Measurements from ENCODE around the gene ELOVL2. TPM values are rescaled to one million over a fixed set of nuclear protein-coding genes. Genes with fewer than 3 reads are reported as not detected.

The ELOVL2 gene
- total and polyA plus RNA-seq, 7 experiments from 2014 or later = not detected

DNA sequence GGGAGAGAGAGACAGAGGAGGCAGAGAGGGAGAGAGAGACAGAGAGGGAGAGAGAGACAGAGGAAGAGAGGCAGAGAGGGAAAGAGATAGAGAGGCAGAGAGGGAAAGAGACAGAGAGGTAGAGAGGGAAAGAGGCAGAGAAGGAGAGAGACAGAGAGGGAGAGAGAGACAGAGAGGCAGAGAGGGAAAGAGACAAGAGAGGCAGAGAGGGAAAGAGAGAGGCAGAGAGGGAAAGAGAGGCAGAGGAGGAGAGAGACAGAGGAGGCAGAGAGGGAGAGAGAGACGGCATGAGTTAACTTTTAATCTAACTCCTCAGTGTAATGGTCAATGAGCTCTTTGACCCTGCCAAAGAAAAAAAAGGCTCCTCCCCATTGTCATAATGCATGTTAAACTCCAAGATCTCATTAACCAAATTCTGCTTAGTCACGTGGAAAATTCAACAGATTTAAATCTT lies 7.1 kb downstream of the ELOVL2 start:
- intact Hi-C loops (cut with micrococcal nuclease) = no loop called here
- H3K4me1 ChIP-seq (ENCODE audit: control insufficient read depth in 2 of 2, insufficient read depth in 2 of 2, low read length in 2 of 2) = no peaks in the 10 kb centered on the region
- H3K27ac Mint-ChIP-seq = no peak overlapping the region
- ChIA-PET POLR2A (no interaction called here), CTCF (no interaction called here)
- H3K4me3 Mint-ChIP-seq = no peak overlapping the region
- peaks cover 0 to 3% of the 10 kb centered on the region in 2 donors for H3K27me3 ChIP-seq (ENCODE audit: control insufficient read depth in 2 of 2, insufficient read depth in 2 of 2, low read length in 2 of 2)
- H3K4me3 ChIP-seq (ENCODE audit: low read length) = no peak overlapping the region
- peaks cover 62 to 79% (median 74%) of the 10 kb centered on the region in 5 donors for H3K27me3 Mint-ChIP-seq
- H3K36me3 ChIP-seq (ENCODE audit: control insufficient read depth in 2 of 3, insufficient read depth in 3 of 3, low read length in 3 of 3) = no peaks in the 10 kb centered on the region
- H3K36me3 Mint-ChIP-seq = no peaks in the 10 kb centered on the region
- peaks cover 0 to 1% (median 0%) of the 10 kb centered on the region in 11 donors for H3K9me3 Mint-ChIP-seq
- no peak for DNase-seq
- no peak overlapping the region for H3K27ac ChIP-seq (ENCODE audit: low read depth, low read length)
- no peak for ATAC-seq
- no peaks in the 10 kb centered on the region for H3K9me3 ChIP-seq (ENCODE audit: control insufficient read depth in 2 of 3, low read length in 3 of 3)
- peaks cover 0 to 1% (median 0%) of the 10 kb centered on the region in 7 donors for H3K4me1 Mint-ChIP-seq

DNA sequence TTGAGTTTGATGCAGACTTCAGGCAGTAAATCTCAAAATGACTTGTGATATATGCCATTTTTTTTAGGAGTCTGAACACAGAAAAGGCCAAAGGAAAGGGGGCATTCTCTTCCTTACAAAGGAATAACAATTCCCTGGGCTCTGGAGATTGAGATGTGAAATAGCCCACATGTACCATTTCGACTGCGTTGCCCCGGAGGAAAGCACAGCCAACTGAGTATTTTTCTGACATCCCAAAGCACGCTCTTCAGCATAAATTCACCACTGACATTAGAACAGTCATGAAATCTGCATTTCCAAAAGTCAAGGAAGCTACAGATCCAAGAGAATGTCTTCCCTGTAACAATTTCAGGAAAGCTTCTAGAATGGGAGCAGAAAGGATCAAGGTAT lies 7.8 kb downstream of the ELOVL2 start:
- H3K4me1 Mint-ChIP-seq = peaks cover 0 to 1% (median 0%) of the 10 kb centered on the region in 7 donors

DNA sequence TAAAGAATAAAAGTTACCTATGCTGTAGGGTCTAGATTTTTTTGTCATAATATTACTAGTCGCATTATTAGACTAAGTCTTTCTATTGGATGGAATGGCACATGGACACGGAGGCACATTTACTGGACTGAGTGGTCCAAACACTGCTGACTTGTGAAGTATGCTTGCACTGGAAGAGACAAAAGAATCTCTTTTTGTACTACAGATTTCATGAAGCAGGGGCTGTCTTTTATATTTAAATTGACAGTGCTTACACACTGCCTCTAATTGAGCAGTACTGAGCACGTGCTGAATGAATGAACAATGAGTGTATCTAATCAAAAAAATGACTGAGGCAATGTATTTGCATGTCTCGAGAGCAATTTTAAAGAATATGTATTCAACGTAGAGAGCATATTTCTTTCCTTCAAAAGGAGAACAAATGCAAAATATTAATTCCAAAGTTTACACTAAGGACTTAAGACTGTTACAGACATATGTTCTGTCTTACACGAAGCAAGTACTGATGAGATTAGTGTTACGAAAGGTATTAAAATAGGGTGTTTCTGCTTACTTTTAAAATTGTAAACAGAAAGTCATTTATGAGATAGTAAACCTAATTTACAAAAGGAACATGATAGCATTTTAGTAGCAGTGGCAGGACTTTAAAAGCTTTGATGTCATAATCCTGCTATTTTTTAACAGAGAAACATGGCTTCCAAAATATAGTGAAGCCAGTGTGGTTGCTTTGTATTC lies 8.3 kb downstream of the ELOVL2 start:
- Histone ChIP-seq H3K27me3 (ENCODE audit: control insufficient read depth in 2 of 2, insufficient read depth in 2 of 2, low read length in 2 of 2) (peaks cover 0 to 3% of the 10 kb centered on the region in 2 donors), H3K27ac (ENCODE audit: low read depth, low read length) (no peak overlapping the region), H3K4me1 (ENCODE audit: control insufficient read depth in 2 of 2, insufficient read depth in 2 of 2, low read length in 2 of 2) (no peaks in the 10 kb centered on the region), H3K4me3 (ENCODE audit: low read length) (no peak overlapping the region), H3K36me3 (ENCODE audit: control insufficient read depth in 2 of 3, insufficient read depth in 3 of 3, low read length in 3 of 3) (no peaks in the 10 kb centered on the region), H3K9me3 (ENCODE audit: control insufficient read depth in 2 of 3, low read length in 3 of 3) (no peaks in the 10 kb centered on the region)
- CTCF ChIA-PET = no interaction called here
- Mint-ChIP-seq H3K36me3 (no peaks in the 10 kb centered on the region), H3K27ac (no peak overlapping the region), H3K4me1 (peaks cover 0 to 1% (median 0%) of the 10 kb centered on the region in 7 donors), H3K9me3 (peaks cover 0 to 1% (median 0%) of the 10 kb centered on the region in 11 donors), H3K4me3 (no peak overlapping the region), H3K27me3 (peaks cover 61 to 77% (median 74%) of the 10 kb centered on the region in 5 donors)
- intact Hi-C loops (cut with micrococcal nuclease) = no loop called here
- DNase-seq (no peak), ATAC-seq (no peak)
- POLR2A ChIA-PET = no interaction called here

More for the DNA sequence above, 7.8 kb downstream of the ELOVL2 start:
- intact Hi-C loops (cut with micrococcal nuclease) = no loop called here
- Mint-ChIP-seq H3K27ac (no peak overlapping the region), H3K4me3 (no peak overlapping the region), H3K36me3 (no peaks in the 10 kb centered on the region), H3K27me3 (peaks cover 61 to 79% (median 77%) of the 10 kb centered on the region in 5 donors), H3K9me3 (peaks cover 0 to 1% (median 0%) of the 10 kb centered on the region in 11 donors)
- DNase-seq (no peak), ATAC-seq (no peak)
- H3K4me3 ChIP-seq (ENCODE audit: low read length) = no peak overlapping the region
- ChIA-PET POLR2A (no interaction called here), CTCF (no interaction called here)
- H3K4me1 ChIP-seq (ENCODE audit: control insufficient read depth in 2 of 2, insufficient read depth in 2 of 2, low read length in 2 of 2) = no peaks in the 10 kb centered on the region
- H3K27me3 ChIP-seq (ENCODE audit: control insufficient read depth in 2 of 2, insufficient read depth in 2 of 2, low read length in 2 of 2) = peaks cover 0 to 3% of the 10 kb centered on the region in 2 donors
- H3K36me3 ChIP-seq (ENCODE audit: control insufficient read depth in 2 of 3, insufficient read depth in 3 of 3, low read length in 3 of 3) = no peaks in the 10 kb centered on the region
- no peak overlapping the region for H3K27ac ChIP-seq (ENCODE audit: low read depth, low read length)
- no peaks in the 10 kb centered on the region for H3K9me3 ChIP-seq (ENCODE audit: control insufficient read depth in 2 of 3, low read length in 3 of 3)

DNA sequence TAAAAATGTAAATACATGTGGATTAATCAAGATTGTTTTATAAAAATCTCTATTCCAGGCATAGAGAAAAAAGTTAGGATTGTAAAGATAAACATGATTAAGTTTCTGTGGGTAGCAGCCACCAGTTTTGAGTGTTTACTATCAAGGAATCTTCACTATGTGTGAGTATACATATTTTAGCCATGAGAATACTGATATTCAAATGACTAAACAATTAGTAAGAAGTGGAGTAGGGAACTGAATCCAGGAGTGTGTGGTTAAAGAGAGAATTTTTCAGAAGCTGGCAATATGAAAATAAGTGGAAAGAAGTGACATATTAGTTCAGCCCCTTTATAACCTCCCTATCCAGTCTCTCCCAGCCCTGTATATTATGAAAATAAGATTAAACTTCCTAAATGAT lies 10.3 kb downstream of the ELOVL2 start:
- intact Hi-C loops (cut with micrococcal nuclease) = no loop called here
- Mint-ChIP-seq H3K4me1 (peaks cover 0 to 1% (median 0%) of the 10 kb centered on the region in 7 donors), H3K27ac (no peak overlapping the region), H3K27me3 (peaks cover 48 to 70% (median 60%) of the 10 kb centered on the region in 5 donors), H3K9me3 (peaks cover 0 to 1% (median 0%) of the 10 kb centered on the region in 11 donors), H3K4me3 (no peak overlapping the region), H3K36me3 (no peaks in the 10 kb centered on the region)
- ChIA-PET CTCF (no interaction called here), POLR2A (no interaction called here)
- ATAC-seq (no peak), DNase-seq (no peak)
- no peak overlapping the region for H3K4me3 ChIP-seq (ENCODE audit: low read length)
- no peaks in the 10 kb centered on the region for H3K27me3 ChIP-seq (ENCODE audit: control insufficient read depth in 2 of 2, insufficient read depth in 2 of 2, low read length in 2 of 2)
- no peak overlapping the region for H3K27ac ChIP-seq (ENCODE audit: low read depth, low read length)
- H3K36me3 ChIP-seq (ENCODE audit: control insufficient read depth in 2 of 3, insufficient read depth in 3 of 3, low read length in 3 of 3) = no peaks in the 10 kb centered on the region
- no peaks in the 10 kb centered on the region for H3K9me3 ChIP-seq (ENCODE audit: control insufficient read depth in 2 of 3, low read length in 3 of 3)
- no peaks in the 10 kb centered on the region for H3K4me1 ChIP-seq (ENCODE audit: control insufficient read depth in 2 of 2, insufficient read depth in 2 of 2, low read length in 2 of 2)

DNA sequence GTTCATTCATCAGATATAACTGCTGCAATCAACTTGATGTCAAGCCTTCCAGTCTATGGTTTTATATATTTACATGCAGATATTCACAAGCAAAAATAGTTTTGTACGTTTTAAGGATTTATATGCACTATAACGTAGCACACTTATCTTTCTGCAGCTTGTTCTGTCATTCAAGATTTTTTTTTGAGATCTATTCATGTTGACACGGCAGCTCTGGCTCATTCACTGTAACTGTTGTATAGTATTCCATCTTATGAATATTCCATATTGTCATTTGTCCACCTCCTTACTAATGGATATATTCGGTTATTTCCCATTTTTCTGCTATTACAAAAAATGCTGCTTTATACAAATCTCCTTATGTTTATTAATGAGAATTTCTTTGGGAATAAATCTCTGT lies 13.2 kb downstream of the ELOVL2 start:
- no peak for DNase-seq
- Mint-ChIP-seq H3K4me3 (no peak overlapping the region), H3K9me3 (peaks cover 0 to 1% (median 0%) of the 10 kb centered on the region in 11 donors), H3K27me3 (peaks cover 46 to 71% (median 56%) of the 10 kb centered on the region in 5 donors), H3K36me3 (no peaks in the 10 kb centered on the region), H3K27ac (no peak overlapping the region), H3K4me1 (no peaks in the 10 kb centered on the region)
- intact Hi-C loops (cut with micrococcal nuclease) = no loop called here
- no peak overlapping the region for H3K27ac ChIP-seq (ENCODE audit: low read depth, low read length)
- H3K4me3 ChIP-seq (ENCODE audit: low read length) = no peak overlapping the region
- ChIA-PET POLR2A (no interaction called here), CTCF (no interaction called here)
- H3K9me3 ChIP-seq (ENCODE audit: control insufficient read depth in 2 of 3, low read length in 3 of 3) = no peaks in the 10 kb centered on the region
- no peak for ATAC-seq
- H3K4me1 ChIP-seq (ENCODE audit: control insufficient read depth in 2 of 2, insufficient read depth in 2 of 2, low read length in 2 of 2) = no peaks in the 10 kb centered on the region
- H3K36me3 ChIP-seq (ENCODE audit: control insufficient read depth in 2 of 3, insufficient read depth in 3 of 3, low read length in 3 of 3) = no peaks in the 10 kb centered on the region
- H3K27me3 ChIP-seq (ENCODE audit: control insufficient read depth in 2 of 2, insufficient read depth in 2 of 2, low read length in 2 of 2) = no peaks in the 10 kb centered on the region

DNA sequence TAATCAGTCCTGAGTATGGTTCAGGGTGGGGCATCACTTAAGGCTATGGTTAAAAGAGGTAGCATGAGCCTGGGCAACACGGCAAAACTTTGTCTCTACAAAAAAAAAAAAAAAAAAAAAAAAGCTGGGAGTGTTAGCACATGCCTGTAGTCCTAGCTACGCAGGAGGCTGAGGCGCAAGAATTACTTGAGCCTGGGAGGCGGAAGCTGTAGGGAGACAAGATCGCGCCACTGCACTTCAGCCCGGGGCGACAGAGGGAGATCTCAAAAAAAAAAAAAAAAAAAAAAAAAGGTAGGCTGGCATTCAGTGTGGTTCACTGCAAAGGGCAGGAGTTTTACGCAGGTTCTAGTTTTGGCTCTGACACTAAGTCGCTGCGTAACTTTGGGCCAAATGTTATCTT lies 15.1 kb downstream of the ELOVL2 start:
- H3K4me3 ChIP-seq (ENCODE audit: low read length) = no peak overlapping the region
- no peak for DNase-seq

DNA sequence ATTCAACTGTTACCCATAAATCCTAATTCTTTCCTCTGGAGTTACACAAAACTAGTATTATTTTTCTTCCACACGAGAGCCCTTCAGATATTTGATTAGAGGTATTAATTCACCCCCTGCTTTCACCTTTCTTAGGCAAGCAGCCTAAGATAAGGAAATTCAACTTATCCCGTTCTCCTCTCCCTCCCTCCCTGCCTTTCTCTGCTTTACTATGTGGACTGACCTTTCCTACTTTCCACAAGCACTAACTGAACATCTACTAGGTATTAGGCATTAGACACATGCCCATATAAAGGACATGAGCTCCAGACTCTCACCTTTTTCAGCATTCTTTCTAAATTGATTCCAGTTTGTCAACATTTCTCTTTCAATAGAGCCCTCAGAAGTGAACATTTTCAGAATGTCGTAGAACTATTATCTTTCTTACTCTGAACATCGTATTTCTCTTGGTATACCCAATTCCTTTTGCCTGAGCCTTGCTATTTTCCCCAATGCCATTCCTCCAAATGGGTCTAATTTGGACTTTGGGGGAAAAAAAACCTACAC lies 16.5 kb downstream of the ELOVL2 start:
- ChIA-PET POLR2A (no interaction called here), CTCF (no interaction called here)
- DNase-seq (no peak), ATAC-seq (no peak)
- Mint-ChIP-seq H3K27ac (no peak overlapping the region), H3K4me1 (no peaks in the 10 kb centered on the region), H3K4me3 (no peak overlapping the region), H3K27me3 (peaks cover 33 to 63% (median 46%) of the 10 kb centered on the region in 5 donors), H3K36me3 (no peaks in the 10 kb centered on the region), H3K9me3 (no peaks in the 10 kb centered on the region)
- intact Hi-C loops (cut with micrococcal nuclease) = no loop called here
- no peaks in the 10 kb centered on the region for H3K9me3 ChIP-seq (ENCODE audit: control insufficient read depth in 2 of 3, low read length in 3 of 3)
- no peaks in the 10 kb centered on the region for H3K4me1 ChIP-seq (ENCODE audit: control insufficient read depth in 2 of 2, insufficient read depth in 2 of 2, low read length in 2 of 2)
- H3K27ac ChIP-seq (ENCODE audit: low read depth, low read length) = no peak overlapping the region
- no peaks in the 10 kb centered on the region for H3K27me3 ChIP-seq (ENCODE audit: control insufficient read depth in 2 of 2, insufficient read depth in 2 of 2, low read length in 2 of 2)
- no peak overlapping the region for H3K4me3 ChIP-seq (ENCODE audit: low read length)
- no peaks in the 10 kb centered on the region for H3K36me3 ChIP-seq (ENCODE audit: control insufficient read depth in 2 of 3, insufficient read depth in 3 of 3, low read length in 3 of 3)

More for the DNA sequence above, 15.1 kb downstream of the ELOVL2 start:
- ATAC-seq = no peak
- H3K4me3 Mint-ChIP-seq = no peak overlapping the region
- H3K27ac Mint-ChIP-seq = no peak overlapping the region
- H3K27me3 Mint-ChIP-seq = peaks cover 43 to 71% (median 53%) of the 10 kb centered on the region in 5 donors
- no peaks in the 10 kb centered on the region for H3K36me3 ChIP-seq (ENCODE audit: control insufficient read depth in 2 of 3, insufficient read depth in 3 of 3, low read length in 3 of 3)
- intact Hi-C loops (cut with micrococcal nuclease) = no loop called here
- ChIA-PET CTCF (no interaction called here), POLR2A (no interaction called here)
- no peaks in the 10 kb centered on the region for H3K27me3 ChIP-seq (ENCODE audit: control insufficient read depth in 2 of 2, insufficient read depth in 2 of 2, low read length in 2 of 2)
- H3K4me1 Mint-ChIP-seq = no peaks in the 10 kb centered on the region
- H3K9me3 ChIP-seq (ENCODE audit: control insufficient read depth in 2 of 3, low read length in 3 of 3) = no peaks in the 10 kb centered on the region
- no peaks in the 10 kb centered on the region for H3K9me3 Mint-ChIP-seq
- no peak overlapping the region for H3K27ac ChIP-seq (ENCODE audit: low read depth, low read length)
- no peaks in the 10 kb centered on the region for H3K4me1 ChIP-seq (ENCODE audit: control insufficient read depth in 2 of 2, insufficient read depth in 2 of 2, low read length in 2 of 2)
- no peaks in the 10 kb centered on the region for H3K36me3 Mint-ChIP-seq

Data from naive thymus-derived CD4-positive, alpha-beta T cell (primary cell).